MM.1S (cell line): ENCODE results near the gene EFNB3.

ENCODE experiments used
- DNase-seq: peaks from one replicate; pipeline ENCODE4 v3.0.0-alpha.2; 2015
- H2AFZ ChIP-seq: fragments of 300-600 bp; sonication (generic); 2 replicates; pipeline ENCODE4 v1.6.0; 2016; ENCODE audit warnings: antibody characterized with exemption, low read length
- H3F3A ChIP-seq: fragments of 300-600 bp; sonication (generic); 2 replicates; pipeline ENCODE4 v1.6.1; 2016; ENCODE audit warnings: mild to moderate bottlenecking, antibody characterized with exemption, low read length, moderate library complexity, mixed read lengths; ENCODE audit not compliant: insufficient read depth
- H3K27ac ChIP-seq: fragments of 300-600 bp; sonication (generic); 2 replicates; pipeline ENCODE4 v1.5.1; 2016; ENCODE audit warnings: mild to moderate bottlenecking, low read length
- H3K27me3 ChIP-seq: fragments of 300-600 bp; sonication (generic); replicated peaks from 2 replicates; pipeline ENCODE4 v1.6.0; 2016; ENCODE audit warnings: low read length; ENCODE audit not compliant: insufficient read depth
- H3K36me3 ChIP-seq: fragments of 300-600 bp; sonication (generic); replicated peaks from 2 replicates; pipeline ENCODE4 v1.6.1; 2016; ENCODE audit warnings: mild to moderate bottlenecking, low read length, mixed read lengths; ENCODE audit not compliant: insufficient read depth
- H3K4me1 ChIP-seq: fragments of 300-600 bp; sonication (generic); 2 replicates; pipeline ENCODE4 v1.6.1; 2016; ENCODE audit warnings: low read length, mixed read lengths
- H3K4me2 ChIP-seq: fragments of 300-600 bp; sonication (generic); 2 replicates; pipeline ENCODE4 v1.6.0; 2016; ENCODE audit warnings: low read depth, low read length
- H3K4me3 ChIP-seq: fragments of 300-600 bp; sonication (generic); 2 replicates; pipeline ENCODE4 v1.5.1; 2016; ENCODE audit warnings: low read length, mixed read lengths
- H3K79me2 ChIP-seq: fragments of 300-600 bp; sonication (generic); 2 replicates; pipeline ENCODE4 v1.6.1; 2016; ENCODE audit warnings: mixed run types, low read length, mixed read lengths
- H3K9ac ChIP-seq: fragments of 300-600 bp; sonication (generic); 2 replicates; pipeline ENCODE4 v1.6.1; 2016; ENCODE audit warnings: low read length, mixed read lengths
- H3K9me2 ChIP-seq: fragments of 300-600 bp; sonication (generic); replicated peaks from 2 replicates; pipeline ENCODE4 v1.6.1; 2016; ENCODE audit warnings: mild to moderate bottlenecking, low read length, mixed read lengths; ENCODE audit not compliant: insufficient read depth
- H3K9me3 ChIP-seq: fragments of 300-600 bp; sonication (generic); replicated peaks from 2 replicates; pipeline ENCODE4 v1.6.1; 2016; ENCODE audit warnings: mild to moderate bottlenecking, low read length, mixed read lengths; ENCODE audit not compliant: insufficient read depth
- H4K20me1 ChIP-seq: fragments of 300-600 bp; sonication (generic); 2 replicates; pipeline ENCODE4 v1.6.1; 2016; ENCODE audit warnings: mild to moderate bottlenecking, low read length, moderate library complexity, mixed read lengths; ENCODE audit not compliant: insufficient read depth
- CTCF ChIP-seq: fragments of 300-600 bp; sonication (generic); IDR thresholded peaks from 2 replicates; pipeline ENCODE4 v1.5.1; 2016; ENCODE audit warnings: antibody characterized with exemption, low read length, mixed read lengths
- EZH2 ChIP-seq: fragments of 300-600 bp; sonication (generic); optimal IDR thresholded peaks from 2 replicates; pipeline ENCODE3; 2017; ENCODE audit warnings: low read depth, mild to moderate bottlenecking, antibody characterized with exemption, low read length, mixed read lengths
- EZH2phosphoT487 ChIP-seq: fragments of 300-600 bp; sonication (generic); IDR thresholded peaks from 2 replicates; pipeline ENCODE4 v1.6.1; 2018; ENCODE audit warnings: antibody characterized with exemption, low read length

EFNB3 gene

GRCh38 chr17:7705269-7706255 is 560 bp downstream of the EFNB3 start:
- Histone ChIP-seq H3F3A (no peaks in the 10 kb centered on the region), H3K27ac (no peak overlapping the region), H3K79me2 (no peaks in the 10 kb centered on the region), H3K9me2 (no peaks in the 10 kb centered on the region), H3K27me3 (peaks cover 62% of the 10 kb centered on the region), H3K4me2 (no peak overlapping the region), H3K4me3 (no peak overlapping the region), H3K4me1 (0 out of 2 replicates have a peak, but pooled peaks cover 4% of the 10 kb centered on the region), H2AFZ (no peak overlapping the region), H3K9ac (no peak overlapping the region), H3K36me3 (no peaks in the 10 kb centered on the region), H3K9me3 (no peaks in the 10 kb centered on the region), H4K20me1 (no peaks in the 10 kb centered on the region)
- no peak for TF ChIP-seq EZH2phosphoT487
- TF ChIP-seq CTCF: no peak
- TF ChIP-seq EZH2: no peak
- DNase-seq: no peak

DNA sequence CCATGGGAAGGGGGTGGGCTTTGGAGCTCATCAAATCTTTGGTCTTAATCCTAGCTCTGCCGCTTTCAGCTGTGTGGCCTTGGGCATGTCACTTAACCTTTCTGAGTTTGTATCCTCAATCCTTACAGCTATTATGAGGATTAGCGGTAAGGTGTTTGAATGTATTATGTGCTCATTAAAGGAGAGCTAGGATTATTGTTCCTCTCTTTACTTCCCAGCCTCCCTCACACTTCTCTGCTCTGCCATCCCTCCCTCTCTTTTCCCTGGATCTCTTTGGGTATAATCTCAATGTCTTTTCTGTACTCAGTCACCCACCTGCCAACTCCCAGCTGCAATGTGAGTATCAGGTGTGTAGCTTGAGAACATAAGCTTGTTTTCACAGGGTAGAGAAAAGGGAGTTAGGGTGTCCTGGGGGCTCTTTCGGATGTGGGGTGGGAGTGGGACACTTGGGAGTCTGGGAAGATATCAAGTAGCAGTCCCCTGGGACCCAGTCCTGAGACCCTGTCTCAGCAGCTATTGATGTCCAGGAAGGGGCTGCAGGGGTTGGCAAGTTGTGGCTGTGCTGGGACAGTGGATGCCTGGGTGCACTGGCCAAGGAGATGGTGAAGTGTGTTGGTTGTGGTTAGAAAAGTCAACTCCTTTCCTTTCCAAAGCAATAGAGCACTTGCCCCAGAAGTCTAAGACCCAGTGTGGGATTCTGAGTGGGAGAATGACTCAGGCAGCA is 1.8 kb downstream of the EFNB3 start:
- 0 out of 2 replicates have a peak, but pooled peaks cover 4% of the 10 kb centered on the region for H3K4me1 ChIP-seq
- no peak overlapping the region for H3K27ac ChIP-seq
- H3K9me2 ChIP-seq: no peaks in the 10 kb centered on the region
- no peaks in the 10 kb centered on the region for H3K79me2 ChIP-seq
- no peaks in the 10 kb centered on the region for H4K20me1 ChIP-seq
- no peak overlapping the region for H3K9ac ChIP-seq
- TF ChIP-seq CTCF: no peak
- H3F3A ChIP-seq: no peaks in the 10 kb centered on the region
- no peak overlapping the region for H2AFZ ChIP-seq
- no peak for DNase-seq
- no peaks in the 10 kb centered on the region for H3K9me3 ChIP-seq
- H3K4me2 ChIP-seq: no peak overlapping the region
- no peaks in the 10 kb centered on the region for H3K36me3 ChIP-seq
- no peak overlapping the region for H3K4me3 ChIP-seq
- H3K27me3 ChIP-seq: peaks cover 69% of the 10 kb centered on the region

DNA sequence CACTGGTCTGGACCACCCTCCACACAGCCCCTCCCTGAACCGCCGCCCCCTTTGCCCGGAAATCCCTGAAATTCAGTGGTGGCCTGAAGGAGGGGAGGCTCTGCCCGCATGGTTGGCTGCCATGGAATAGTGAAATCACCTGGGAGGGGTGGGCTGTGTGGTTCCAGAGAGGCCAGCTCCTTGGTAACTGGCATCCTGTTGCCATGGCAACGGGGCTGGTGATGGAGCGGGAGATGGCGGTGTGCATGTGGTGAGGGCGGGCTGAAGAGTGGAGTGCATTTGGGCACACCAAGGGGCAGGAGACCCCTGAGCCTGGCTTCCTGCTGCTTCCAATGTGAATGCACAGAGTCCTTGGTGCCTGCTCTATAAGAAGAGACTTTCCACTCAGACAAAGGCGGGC is 2.4 kb downstream of the EFNB3 start:
- DNase-seq: no peak
- no peak overlapping the region for H3K27ac ChIP-seq
- H3K27me3 ChIP-seq: peaks cover 75% of the 10 kb centered on the region
- no peak overlapping the region for H3K4me3 ChIP-seq
- H3K4me1 ChIP-seq: 0 out of 2 replicates have a peak, but pooled peaks cover 4% of the 10 kb centered on the region
- H3K9me2 ChIP-seq: no peaks in the 10 kb centered on the region
- no peak for TF ChIP-seq EZH2
- no peak for TF ChIP-seq EZH2phosphoT487
- TF ChIP-seq CTCF: no peak
- no peak overlapping the region for H3K4me2 ChIP-seq
- H3K9me3 ChIP-seq: no peaks in the 10 kb centered on the region
- H4K20me1 ChIP-seq: no peaks in the 10 kb centered on the region
- no peaks in the 10 kb centered on the region for H3F3A ChIP-seq
- H3K36me3 ChIP-seq: no peaks in the 10 kb centered on the region
- no peak overlapping the region for H2AFZ ChIP-seq
- H3K79me2 ChIP-seq: no peaks in the 10 kb centered on the region
- no peak overlapping the region for H3K9ac ChIP-seq
